Activated CD4-positive, alpha-beta memory T cell treated with anti-CD3 and anti-CD28 coated beads, Interleukin-2, amount 10 ng/mL, durations not matched to agents 7 days and 5 days (primary cell): Measurements from ENCODE around the gene LPGAT1. TPM values are rescaled to one million over a fixed set of nuclear protein-coding genes. Genes with fewer than 3 reads are reported as not detected.
"Not testable (repeated sequence)": the region's sequence is repeated elsewhere in the genome, so short reads cannot be mapped to it uniquely, and the experiment has no call there.

Source experiments
- CTCF ChIA-PET: fragments of 350-600 bp; sonication (Branson Sonifier 250); formaldehyde crosslinking; loops from one replicate; lab custom pipeline; 2021; ENCODE audit warnings: antibody characterized with exemption, inconsistent platforms; lab: Charles Lee
- POLR2A ChIA-PET: fragments of 350-600 bp; sonication (Branson Sonifier 250); formaldehyde crosslinking; loops from one replicate; lab custom pipeline; 2021; ENCODE audit warnings: antibody characterized with exemption; lab: Charles Lee
- DNase-seq: peaks from one replicate; pipeline ENCODE4 v3.0.0-alpha.2; 2020
- H3K27ac Mint-ChIP-seq: one replicate; pipeline ENCODE4 v1.8.0; 2021; ENCODE audit warnings: mild to moderate bottlenecking, mixed read lengths
- H3K27me3 Mint-ChIP-seq: one replicate; pipeline ENCODE4 v1.8.0; 2021; ENCODE audit warnings: mixed read lengths
- H3K36me3 Mint-ChIP-seq: one replicate; pipeline ENCODE4 v1.8.0; 2021; ENCODE audit warnings: low read depth, mixed read lengths
- H3K4me1 Mint-ChIP-seq: one replicate; pipeline ENCODE4 v1.8.0; 2021; ENCODE audit warnings: mixed read lengths
- H3K4me3 Mint-ChIP-seq: one replicate; pipeline ENCODE4 v1.8.0; 2021; ENCODE audit warnings: mild to moderate bottlenecking, mixed read lengths
- H3K9me3 Mint-ChIP-seq: one replicate; pipeline ENCODE4 v1.8.0; 2021; ENCODE audit warnings: mixed read lengths
- total RNA-seq, 2 experiments: library from RNA; stranded (reverse); gene quantifications; one replicate each; pipeline ENCODE4 v1.2.3, GENCODE V29; 2021

The LPGAT1 gene
- total RNA-seq, 2 experiments from 2014 or later, result 52.6 to 55.2 TPM

DNA sequence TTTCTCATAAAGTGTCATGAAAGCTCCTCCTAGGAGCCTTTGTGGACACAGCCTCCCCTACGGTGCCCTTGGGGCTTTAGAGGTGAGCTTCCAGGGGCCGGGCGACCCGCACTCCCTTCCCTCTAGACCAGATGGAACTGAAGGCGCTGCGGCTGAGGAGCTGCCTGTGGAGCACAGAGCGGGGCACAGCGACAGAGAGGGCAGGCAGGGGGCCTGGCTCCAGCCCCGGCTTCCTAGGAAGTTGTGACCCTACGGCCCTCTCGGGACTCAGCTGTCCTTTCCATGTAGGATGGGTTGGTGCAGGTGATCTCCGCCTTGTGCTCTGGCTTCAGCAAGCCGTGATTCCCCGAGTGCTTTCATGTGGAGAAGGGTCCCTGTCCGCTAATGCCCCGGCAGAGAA lies 131.5 kb downstream of the LPGAT1 start:
- ChIA-PET CTCF (interaction anchor here (0.7 to 7.5 kb wide), 47 partner anchors 9 to 757 kb away, joined by 3 to 120 read pairs (median 5); partner anchors contain the start of gene NEK2), POLR2A (interaction anchor here (0.8 to 2.0 kb wide), 4 partner anchors 18 to 337 kb away, joined by 4 to 11 read pairs (median 4); partner anchors contain the start of genes DTL and INTS7)
- H3K4me3 Mint-ChIP-seq, result no peak overlapping the region

DNA sequence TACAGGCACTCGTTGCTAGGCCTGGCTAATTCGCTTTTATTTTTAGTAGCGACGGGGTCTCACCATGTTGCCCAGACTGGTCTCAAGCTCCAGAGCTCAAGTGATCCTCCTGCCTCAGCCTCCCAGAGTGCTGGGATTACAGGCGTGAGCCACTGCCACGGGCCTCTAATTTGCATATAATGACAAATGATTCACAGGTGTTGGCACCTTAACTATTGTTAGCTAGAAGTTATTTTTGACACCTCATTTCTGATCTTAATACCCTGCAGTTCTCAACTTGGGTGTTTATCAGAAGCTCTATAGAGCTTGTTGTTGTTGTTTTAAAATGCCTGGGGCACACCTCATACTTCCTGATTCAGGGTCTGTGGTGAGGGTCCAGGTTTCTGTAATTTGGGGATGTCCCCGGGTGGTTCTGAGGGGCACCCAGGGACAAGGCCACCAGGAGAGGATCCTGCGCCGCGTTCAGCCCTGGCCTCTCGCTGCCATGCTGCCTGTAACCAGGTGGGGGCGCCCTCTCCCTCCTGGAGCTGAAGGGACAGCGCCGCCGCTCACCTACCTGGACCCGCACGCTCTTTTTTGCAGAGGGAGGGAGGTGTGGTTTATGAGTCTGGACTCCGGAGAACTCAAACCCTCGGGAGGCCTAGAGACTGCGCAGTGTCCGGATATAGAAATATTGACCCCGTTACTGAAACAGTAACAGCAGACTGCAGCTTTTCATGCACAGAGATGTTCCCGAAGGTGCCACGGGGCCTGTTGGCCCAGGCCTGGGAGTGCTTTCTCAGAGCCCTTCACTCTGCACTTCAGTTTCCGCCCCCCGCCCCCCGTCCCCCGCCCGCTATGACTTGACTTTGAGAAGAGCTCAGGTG lies 132.2 kb downstream of the LPGAT1 start:
- CTCF ChIA-PET, result interaction anchor here (0.6 to 7.5 kb wide), 67 partner anchors 10 to 757 kb away, joined by 3 to 120 read pairs (median 4); partner anchors contain the start of genes DTL, INTS7 and NEK2
- H3K4me1 Mint-ChIP-seq, result peaks cover 46% of the 10 kb centered on the region
- H3K27ac Mint-ChIP-seq, result no peak overlapping the region

More for the DNA sequence above, 131.5 kb downstream of the LPGAT1 start:
- Mint-ChIP-seq H3K9me3 (no peaks in the 10 kb centered on the region), H3K36me3 (no peaks in the 10 kb centered on the region), H3K27me3 (peaks cover 20% of the 10 kb centered on the region), H3K4me1 (peaks cover 43% of the 10 kb centered on the region), H3K27ac (no peak overlapping the region)
- DNase-seq, result no peak

DNA sequence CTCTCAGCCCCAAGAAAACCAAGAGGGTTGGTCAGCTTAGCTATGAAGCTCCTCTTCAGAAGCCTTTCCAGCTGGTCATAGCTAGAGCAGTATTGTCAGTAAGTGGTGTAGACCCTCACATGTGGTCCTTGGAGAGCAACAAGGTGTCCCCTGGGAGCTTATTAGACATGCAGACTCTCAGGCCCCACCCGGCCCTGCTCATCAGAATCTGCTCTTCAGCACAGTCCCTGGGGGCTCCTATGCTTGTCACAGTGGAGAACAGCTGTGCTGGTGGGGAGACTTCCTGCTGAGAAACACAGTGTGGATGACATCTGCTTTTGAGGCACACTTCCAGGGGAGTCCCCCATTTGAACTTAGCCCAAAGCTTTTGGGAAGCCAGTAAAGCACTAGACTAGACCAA lies 133.2 kb downstream of the LPGAT1 start:
- H3K36me3 Mint-ChIP-seq, result no peaks in the 10 kb centered on the region
- H3K27ac Mint-ChIP-seq, result no peak overlapping the region
- H3K4me1 Mint-ChIP-seq, result peaks cover 46% of the 10 kb centered on the region
- peaks cover 20% of the 10 kb centered on the region for H3K27me3 Mint-ChIP-seq
- no peak overlapping the region for H3K4me3 Mint-ChIP-seq
- no peak for DNase-seq
- H3K9me3 Mint-ChIP-seq, result no peaks in the 10 kb centered on the region
- ChIA-PET CTCF (interaction anchor here (0.6 to 7.5 kb wide), 17 partner anchors 14 to 758 kb away, joined by 3 to 120 read pairs (median 5); partner anchors contain the start of genes DTL and INTS7), POLR2A (interaction anchor here (0.9 to 1.5 kb wide), 2 partner anchors 17 to 338 kb away, joined by 3 to 5 read pairs; partner anchors contain the start of gene DTL)

More for the DNA sequence above, 132.2 kb downstream of the LPGAT1 start:
- Mint-ChIP-seq H3K4me3 (peak overlapping the region; percentile 52), H3K27me3 (peaks cover 20% of the 10 kb centered on the region), H3K9me3 (no peaks in the 10 kb centered on the region), H3K36me3 (no peaks in the 10 kb centered on the region)
- DNase-seq, result peak; percentile 85
- POLR2A ChIA-PET, result interaction anchor here (0.7 to 2.0 kb wide), 7 partner anchors 18 to 382 kb away, joined by 3 to 11 read pairs (median 4); partner anchors contain the start of genes DTL and INTS7

DNA sequence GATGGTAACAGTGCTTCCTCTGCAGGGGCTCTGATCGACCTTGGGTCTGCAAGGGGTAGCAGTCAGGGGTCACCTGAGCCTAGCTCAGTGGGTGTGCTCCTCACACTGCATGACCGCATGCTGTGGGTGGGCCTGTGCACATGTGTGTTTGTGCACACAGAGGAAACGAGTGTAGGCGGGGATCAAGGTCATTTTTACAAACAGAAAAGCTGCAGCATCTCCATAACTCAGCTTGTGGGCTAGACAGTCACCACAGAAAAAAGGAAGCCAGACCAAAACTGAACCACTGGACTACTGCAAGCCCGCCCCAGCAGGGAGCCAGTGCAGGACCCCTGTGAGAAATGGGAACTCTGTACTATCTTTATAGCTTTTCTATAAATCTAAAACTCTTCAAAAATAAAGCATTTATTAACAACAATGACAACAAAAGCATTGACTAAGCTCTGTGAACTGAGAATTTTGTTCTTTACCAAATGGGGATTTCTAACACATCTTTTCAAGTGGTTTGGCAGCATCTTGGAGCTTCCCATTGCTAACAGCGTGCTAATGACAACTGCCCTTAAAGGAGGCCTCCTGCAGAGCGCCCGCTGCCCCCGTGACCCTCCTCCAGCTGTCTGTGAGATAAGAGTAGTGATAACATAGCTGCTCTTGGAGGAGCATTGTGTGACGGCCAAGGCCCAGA lies 135.3 kb downstream of the LPGAT1 start:
- no peak overlapping the region for H3K27ac Mint-ChIP-seq

DNA sequence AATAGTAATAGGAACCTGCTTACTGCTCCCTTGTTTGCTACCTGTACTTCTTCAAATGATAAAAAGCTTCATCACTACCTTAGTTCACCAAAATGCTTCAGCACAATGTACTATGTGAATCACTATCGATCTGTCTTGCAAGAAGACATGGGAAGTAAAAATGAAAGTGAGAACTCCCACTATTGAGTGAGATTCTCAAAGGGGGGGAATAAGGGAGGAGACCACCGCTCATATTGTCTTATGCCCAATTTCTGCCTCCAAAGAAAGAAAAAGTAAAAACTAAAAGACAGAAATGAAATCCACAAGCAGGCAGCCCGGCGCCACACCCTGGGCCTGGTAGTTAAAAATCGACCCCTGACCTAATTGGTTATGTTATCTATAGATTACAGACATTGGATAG lies 136.7 kb downstream of the LPGAT1 start:
- DNase-seq, H3K4me3 Mint-ChIP-seq, H3K27me3 Mint-ChIP-seq, H3K27ac Mint-ChIP-seq, POLR2A ChIA-PET, H3K9me3 Mint-ChIP-seq, H3K36me3 Mint-ChIP-seq: not testable (repeated sequence)
- H3K4me1 Mint-ChIP-seq, result peaks cover 44% of the 10 kb centered on the region
- CTCF ChIA-PET, result interaction anchor here (1.1 to 7.5 kb wide), 2 partner anchors 11 to 762 kb away, joined by 3 to 120 read pairs; no protein-coding TSS in a partner anchor

More for the DNA sequence above, 135.3 kb downstream of the LPGAT1 start:
- ChIA-PET POLR2A (interaction anchor here (0.7 to 1.4 kb wide), 6 partner anchors 14 to 340 kb away, joined by 3 to 7 read pairs (median 4); partner anchors contain the start of genes DTL, INTS7 and NEK2), CTCF (interaction anchor here (0.8 to 7.5 kb wide), 6 partner anchors 12 to 761 kb away, joined by 3 to 120 read pairs (median 3); partner anchors contain the start of genes DTL and INTS7)
- Mint-ChIP-seq H3K9me3 (no peaks in the 10 kb centered on the region), H3K36me3 (no peaks in the 10 kb centered on the region), H3K4me3 (no peak overlapping the region), H3K4me1 (peaks cover 46% of the 10 kb centered on the region), H3K27me3 (peaks cover 7% of the 10 kb centered on the region)
- peak; percentile 25 for DNase-seq

Other genes with a start within 250 kb of the LPGAT1 start
- gene NEK2, start 155.1 kb downstream of the LPGAT1 start, total RNA-seq, result 10 to 100 TPM; 46.1 to 47.5 TPM
- gene INTS7, start 204.8 kb upstream of the LPGAT1 start, total RNA-seq, result 10 to 100 TPM; 28.4 to 28.8 TPM
- 10 to 100 TPM; 59.6 to 60.7 TPM for gene DTL, start 205.0 kb upstream of the LPGAT1 start, total RNA-seq